ENCODE measurements around the gene FBXO21.
"Not testable (repeated sequence)": the region's sequence is repeated elsewhere in the genome, so short reads cannot be mapped to it uniquely, and the experiment has no call there.

- not testable (repeated sequence) for TF ChIP-seq POLR2A, CTCF (IDR thresholded peaks at IDR 0.05)
Measured at GRCh38 chr12:117196334-117196733, 6.1 kb upstream of the FBXO21 start.
